Measurements from ENCODE around the gene SLC38A8.

GRCh38 chr16:84056933-84057332 is 14.3 kb upstream of the SLC38A8 start:
- TF ChIP-seq CTCF (IDR thresholded peaks at IDR 0.05) = no peak
- no peak for TF ChIP-seq POLR2A (IDR thresholded peaks at IDR 0.05)

Measured in suprapubic skin (tissue), 3 donors.